Measurements from ENCODE around the gene REEP1. TPM values are rescaled to one million over a fixed set of nuclear protein-coding genes. Genes with fewer than 3 reads are reported as not detected.

The REEP1 gene
- total RNA-seq, 1 experiment from 2014 or later: 0.23 TPM

- intact Hi-C loops (cut with micrococcal nuclease; ENCODE audit: unreplicated experiment) (loop anchor here (5.0 kb wide), 1 partner anchor 174 kb away; the partner anchor contains the start of genes IMMT and MRPL35), in situ Hi-C loops (cut with HindIII; ENCODE audit: low pct_unique_long_range_greater_than_20kb, low sequenced_read_pairs) (no loop called here)
- H3K36me3 ChIP-seq (ENCODE audit: control insufficient read depth, insufficient read depth, low read length): no peaks in the 10 kb centered on the region
- no peak overlapping the region for H3K4me3 ChIP-seq (ENCODE audit: low read depth in 2 of 2, low read length in 2 of 2)
- peaks cover 4% of the 10 kb centered on the region; the same call in 1 of the 2 replicates for H3K4me1 ChIP-seq (ENCODE audit: control insufficient read depth, insufficient read depth, low read length)
- TF ChIP-seq SIN3A (IDR thresholded peaks at IDR 0.05; ENCODE audit: borderline replicate concordance, insufficient read depth, low read depth, low read length) (no peak), REST (IDR thresholded peaks at IDR 0.05; ENCODE audit: insufficient read depth in 1 of 2, low read depth in 2 of 2, low read length in 1 of 2) (no peak), POLR2AphosphoS5 (IDR thresholded peaks at IDR 0.05; ENCODE audit: low read depth, low read length) (no peak), TCF7L2 (IDR thresholded peaks at IDR 0.05; ENCODE audit: low read depth, low read length) (no peak)
- TF ChIP-seq, protein P1, sequence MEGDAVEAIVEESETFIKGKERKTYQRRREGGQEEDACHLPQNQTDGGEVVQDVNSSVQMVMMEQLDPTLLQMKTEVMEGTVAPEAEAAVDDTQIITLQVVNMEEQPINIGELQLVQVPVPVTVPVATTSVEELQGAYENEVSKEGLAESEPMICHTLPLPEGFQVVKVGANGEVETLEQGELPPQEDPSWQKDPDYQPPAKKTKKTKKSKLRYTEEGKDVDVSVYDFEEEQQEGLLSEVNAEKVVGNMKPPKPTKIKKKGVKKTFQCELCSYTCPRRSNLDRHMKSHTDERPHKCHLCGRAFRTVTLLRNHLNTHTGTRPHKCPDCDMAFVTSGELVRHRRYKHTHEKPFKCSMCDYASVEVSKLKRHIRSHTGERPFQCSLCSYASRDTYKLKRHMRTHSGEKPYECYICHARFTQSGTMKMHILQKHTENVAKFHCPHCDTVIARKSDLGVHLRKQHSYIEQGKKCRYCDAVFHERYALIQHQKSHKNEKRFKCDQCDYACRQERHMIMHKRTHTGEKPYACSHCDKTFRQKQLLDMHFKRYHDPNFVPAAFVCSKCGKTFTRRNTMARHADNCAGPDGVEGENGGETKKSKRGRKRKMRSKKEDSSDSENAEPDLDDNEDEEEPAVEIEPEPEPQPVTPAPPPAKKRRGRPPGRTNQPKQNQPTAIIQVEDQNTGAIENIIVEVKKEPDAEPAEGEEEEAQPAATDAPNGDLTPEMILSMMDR (IDR thresholded peaks at IDR 0.05): no peak
- no peak overlapping the region for H3K27ac ChIP-seq (ENCODE audit: low read length)
- no peak for DNase-seq (ENCODE audit: low read depth, low spot score)
- no peak for ATAC-seq
- H3K27me3 ChIP-seq (ENCODE audit: control insufficient read depth, insufficient read depth, low read length): peaks cover 4% of the 10 kb centered on the region
- ChIA-PET POLR2A (no interaction called here), CTCF (no interaction called here)
- H3K9me3 ChIP-seq (ENCODE audit: control insufficient read depth, insufficient read depth, low read depth, low read length): no peaks in the 10 kb centered on the region
- no TSS peak for BruUV-seq (replicated peaks)
Measured at GRCh38 chr2:86371527-86371926, 34.1 kb upstream of the REEP1 start.

- POLR2A ChIA-PET: no interaction called here
- CTCF ChIA-PET: no interaction called here
- ATAC-seq (no peak), DNase-seq (ENCODE audit: low read depth, low spot score) (no peak)
- peaks cover 4% of the 10 kb centered on the region for H3K27me3 ChIP-seq (ENCODE audit: control insufficient read depth, insufficient read depth, low read length)
- intact Hi-C loops (cut with micrococcal nuclease; ENCODE audit: unreplicated experiment) (loop anchor here (5.0 kb wide), 1 partner anchor 173 kb away; the partner anchor contains the start of genes IMMT and MRPL35), in situ Hi-C loops (cut with HindIII; ENCODE audit: low pct_unique_long_range_greater_than_20kb, low sequenced_read_pairs) (no loop called here)
- BruUV-seq (replicated peaks): no TSS peak
- H3K36me3 ChIP-seq (ENCODE audit: control insufficient read depth, insufficient read depth, low read length): no peaks in the 10 kb centered on the region
- H3K27ac ChIP-seq (ENCODE audit: low read length): no peak overlapping the region
- peaks cover 4% of the 10 kb centered on the region; the same call in 1 of the 2 replicates for H3K4me1 ChIP-seq (ENCODE audit: control insufficient read depth, insufficient read depth, low read length)
- H3K4me3 ChIP-seq (ENCODE audit: low read depth in 2 of 2, low read length in 2 of 2): no peak overlapping the region
- TF ChIP-seq, protein P1 (IDR thresholded peaks at IDR 0.05): peak; percentile 24
- TF ChIP-seq POLR2AphosphoS5 (IDR thresholded peaks at IDR 0.05; ENCODE audit: low read depth, low read length): no peak
- TF ChIP-seq TCF7L2 (IDR thresholded peaks at IDR 0.05; ENCODE audit: low read depth, low read length): no peak
- no peaks in the 10 kb centered on the region for H3K9me3 ChIP-seq (ENCODE audit: control insufficient read depth, insufficient read depth, low read depth, low read length)
Measured at GRCh38 chr2:86370579-86370978, 33.2 kb upstream of the REEP1 start.

All from Panc1 (cell line).